Measurements from ENCODE around the gene TMCC1.

Gene TMCC1

GRCh38 chr3:129606636-129607390, 286.7 kb downstream of the TMCC1 start, which contains the start of gene PLXND1:
TSS of gene PLXND1 (minus strand) at chr3:129606676. CDS start at chr3:129606639, 37 bp downstream.
- DNase-seq, result peak; percentile 31

DNA sequence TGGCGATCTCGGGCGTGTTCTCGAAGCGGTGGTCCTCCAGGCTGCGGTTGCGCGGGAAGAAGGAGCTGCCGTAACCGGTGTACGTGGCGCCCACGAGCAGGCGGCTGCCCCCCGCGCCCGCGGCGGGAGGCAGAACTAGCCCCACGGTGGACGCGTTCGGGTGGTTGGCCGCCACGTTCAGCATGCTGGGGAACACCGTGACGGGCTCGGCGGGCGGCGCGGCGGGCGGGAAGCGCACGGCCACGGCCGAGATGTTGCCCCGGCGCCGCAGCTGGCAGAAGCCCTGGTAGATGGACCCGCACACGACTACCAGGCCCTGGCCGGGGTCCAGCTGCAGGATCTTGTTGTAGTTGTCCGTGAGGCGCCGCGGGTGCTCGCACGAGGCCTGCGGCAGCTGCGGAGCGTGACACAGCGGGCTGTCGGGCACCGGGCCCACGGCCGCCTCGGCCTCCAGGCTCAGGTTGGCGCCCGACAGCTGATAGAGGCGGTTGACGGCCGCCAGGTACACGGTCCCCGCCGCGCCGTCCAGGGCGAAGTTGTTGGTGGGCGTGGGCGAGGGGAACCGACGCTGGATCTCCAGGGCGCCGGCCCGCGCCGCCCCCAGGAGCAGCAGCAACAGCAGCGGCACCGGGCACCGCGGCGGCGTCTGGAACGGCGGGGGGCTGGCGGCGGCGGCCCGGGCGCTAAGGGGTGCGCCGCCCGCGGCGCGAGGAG, 287.4 kb downstream of the TMCC1 start:
- DNase-seq, result no peak

- peak; percentile 50 for DNase-seq
Observed at GRCh38 chr3:129605203-129605921, 288.1 kb downstream of the TMCC1 start.

DNA sequence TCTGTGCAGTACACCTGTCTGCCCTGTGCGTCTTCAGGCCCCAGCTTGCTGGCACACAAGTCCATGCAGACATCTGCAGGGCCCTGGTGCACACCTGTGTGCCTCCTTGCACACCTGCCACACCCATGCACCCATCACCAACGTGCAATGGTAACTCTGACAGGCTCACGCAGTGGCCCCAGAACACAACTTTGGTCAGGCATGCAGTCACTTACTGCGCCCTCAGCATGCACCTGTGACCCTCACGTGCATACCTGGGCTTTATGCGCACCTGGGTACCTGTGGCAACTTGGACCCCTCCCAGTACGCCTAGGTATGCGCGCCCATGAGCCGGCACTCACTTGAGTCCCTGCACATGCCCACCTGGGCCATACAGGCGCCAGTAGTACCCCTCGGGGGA, 288.7 kb downstream of the TMCC1 start:
- DNase-seq, result no peak

DNA sequence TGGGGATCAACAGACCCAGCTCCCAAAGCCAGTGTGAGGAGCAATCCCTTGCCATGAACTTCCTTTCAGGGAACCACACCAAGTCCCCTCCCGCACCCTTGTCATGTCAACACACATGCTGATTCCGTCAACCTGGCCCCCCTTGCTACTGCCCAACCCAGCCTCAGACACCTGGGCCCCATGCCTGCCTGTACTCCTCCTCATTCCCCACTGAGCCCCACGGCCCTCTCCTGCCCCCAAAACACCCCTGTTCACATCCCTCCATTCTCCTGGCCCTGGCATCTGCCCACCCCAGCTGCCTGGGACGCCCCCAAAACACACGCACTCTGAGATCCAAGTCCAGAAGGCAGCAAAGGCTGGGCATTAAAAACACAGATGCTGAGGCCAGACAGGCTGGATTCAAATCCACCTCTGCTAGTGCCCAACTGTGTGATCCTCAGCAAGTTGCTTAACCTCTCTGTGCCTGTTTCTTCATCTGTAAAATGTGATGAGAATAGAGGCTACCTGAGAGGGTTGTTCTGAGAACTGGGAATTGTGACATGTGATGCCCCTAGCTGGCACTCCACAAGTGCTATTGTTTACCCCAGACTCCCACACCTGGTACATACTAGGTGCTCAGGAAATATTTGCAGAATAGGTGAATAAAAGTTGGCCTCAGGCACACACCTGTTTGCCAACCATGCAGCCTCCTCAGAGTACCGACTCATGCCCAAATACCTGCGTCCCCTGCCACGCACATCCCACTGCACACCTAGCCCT, 289.3 kb downstream of the TMCC1 start:
- no peak for DNase-seq

GRCh38 chr3:129603561-129603942, 290.0 kb downstream of the TMCC1 start:
- no peak for DNase-seq

DNA sequence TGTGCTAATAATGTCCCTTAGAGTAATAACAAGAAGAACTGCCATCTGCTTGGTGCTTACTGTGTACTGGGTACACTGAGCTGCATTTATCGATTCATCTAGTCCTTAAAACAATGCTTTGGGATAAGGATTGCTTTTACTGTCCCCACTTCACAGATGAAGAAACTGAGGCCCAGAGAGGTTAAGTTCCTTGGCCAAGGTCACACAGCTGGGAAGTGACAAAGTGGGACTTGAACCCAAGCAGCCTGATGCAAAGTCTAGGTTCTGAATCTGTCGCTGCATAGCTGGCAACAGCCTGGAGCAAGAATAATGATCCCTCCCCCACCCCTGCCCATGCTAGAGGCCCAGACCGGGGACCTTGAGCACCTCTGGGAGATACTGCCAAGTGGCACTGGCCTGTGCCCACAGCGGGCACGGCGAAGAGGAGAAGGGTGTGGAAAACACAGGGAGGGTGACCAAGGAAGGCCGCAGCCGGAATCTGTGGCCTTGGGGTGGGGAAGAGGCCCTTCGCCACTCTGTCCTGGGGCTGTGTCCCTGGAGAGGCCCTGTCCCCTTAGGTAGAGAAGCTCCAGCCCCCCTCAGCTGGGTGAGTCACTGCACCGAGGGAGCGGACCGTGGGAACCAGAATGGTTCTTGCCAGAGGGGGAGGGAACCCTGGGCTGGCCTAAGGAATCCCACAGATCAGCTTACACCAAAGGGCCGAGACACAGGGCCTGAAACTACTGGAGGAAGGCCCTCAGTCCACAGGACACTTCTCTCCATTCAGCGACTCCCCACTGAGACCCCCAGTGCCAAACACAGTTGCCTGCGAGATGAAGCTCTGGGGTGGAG, 290.6 kb downstream of the TMCC1 start:
- DNase-seq, result no peak

DNA sequence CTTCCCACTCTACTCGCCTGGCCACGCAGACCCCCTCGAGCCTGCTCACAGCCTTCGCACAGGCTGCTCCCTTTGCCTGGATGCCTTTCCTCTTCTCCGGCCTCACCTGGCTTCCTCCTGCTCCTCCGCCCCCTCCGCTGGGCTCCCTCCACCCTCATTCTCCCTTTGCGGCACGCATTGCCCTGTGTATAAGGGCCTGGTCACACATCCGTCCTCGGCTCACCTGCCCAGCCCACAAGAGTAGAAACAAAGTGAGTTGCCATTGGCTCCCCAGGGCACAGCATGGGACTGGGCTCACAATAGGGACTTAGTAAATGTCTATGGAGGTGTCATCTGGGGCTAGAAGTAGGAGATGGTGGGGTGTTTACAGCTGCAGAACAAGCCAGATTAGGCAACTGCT, 291.2 kb downstream of the TMCC1 start:
- DNase-seq, result no peak

DNA sequence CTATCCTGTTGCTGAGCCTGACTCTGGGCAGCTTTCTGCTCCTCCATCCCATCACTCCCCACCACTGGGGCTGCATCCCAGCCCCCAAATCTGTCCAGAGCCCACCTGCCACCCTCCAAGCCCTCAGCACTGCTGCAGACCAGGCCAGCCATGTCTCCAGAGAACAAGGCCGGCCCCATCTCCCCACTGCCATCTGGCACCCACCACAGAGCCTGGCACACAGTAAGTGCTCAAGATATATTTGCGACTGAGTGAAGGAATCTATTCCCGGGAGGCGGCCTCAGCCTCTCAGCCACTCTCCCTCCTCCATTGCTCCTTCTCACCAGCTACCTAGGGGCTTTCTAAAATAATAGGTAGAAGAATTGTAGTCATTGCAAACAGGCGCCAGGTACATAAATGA, 291.8 kb downstream of the TMCC1 start:
- no peak for DNase-seq

- DNase-seq, result no peak
Observed at GRCh38 chr3:129600348-129600747, 293.2 kb downstream of the TMCC1 start.

- no peak for DNase-seq
Observed at GRCh38 chr3:129599607-129600006, 293.9 kb downstream of the TMCC1 start.

DNA sequence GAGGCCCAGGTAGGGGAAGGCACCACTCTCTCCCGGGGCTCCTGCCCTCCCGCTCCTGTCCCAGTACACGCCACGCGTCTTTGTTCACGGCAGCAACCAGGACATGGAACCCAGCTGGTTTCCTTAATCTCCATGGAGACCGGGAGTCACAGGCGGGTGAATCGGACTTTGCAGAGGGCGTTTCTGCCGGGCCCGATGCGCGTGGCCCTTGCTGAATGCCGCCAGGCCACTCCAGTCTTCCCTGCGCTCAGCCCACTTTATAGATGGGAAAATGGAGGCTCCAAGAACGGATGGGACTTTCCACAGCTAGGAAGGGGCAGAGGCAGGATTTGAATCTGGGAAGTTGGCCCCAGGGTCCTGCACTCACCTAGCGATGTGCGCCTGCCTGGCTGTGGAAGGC, 294.4 kb downstream of the TMCC1 start:
- no peak for DNase-seq

- no peak for DNase-seq
Observed at GRCh38 chr3:129598484-129598883, 295.0 kb downstream of the TMCC1 start.

- DNase-seq, result no peak
Observed at GRCh38 chr3:129598000-129598381, 295.5 kb downstream of the TMCC1 start.

All from activated effector memory CD4-positive, alpha-beta T cell treated with Interleukin-2 at 50 U/mL for 16 hours (primary cell).